Measurements from ENCODE around the gene GIN1. TPM values are rescaled to one million over a fixed set of nuclear protein-coding genes. Genes with fewer than 3 reads are reported as not detected.

Gene GIN1
- total and polyA plus RNA-seq, 10 of the 15 experiments (the other 5 are each of a cell fraction or from before 2014, with no cell fraction given): 3.3 to 9.7 (median 6.8) TPM

- intact Hi-C loops (cut with micrococcal nuclease; ENCODE audit: unreplicated experiment): loop anchor here (5.0 kb wide), 1 partner anchor 365 kb away; the partner anchor contains the start of gene PAM
- H3K27me3 ChIP-seq (replicated peaks in 1 of 2; ENCODE audit: control insufficient read depth in 2 of 2, insufficient read depth in 2 of 2, low read length in 1 of 2): no peaks in the 10 kb centered on the region
- BruUV-seq (replicated peaks): no TSS peak
- H3K9me3 ChIP-seq (replicated peaks; ENCODE audit: control insufficient read depth, insufficient read depth, low read length): no peaks in the 10 kb centered on the region; the same call in 1 of the 3 replicates
- peak overlapping the region; percentile 51 for H3K4me2 ChIP-seq (ENCODE audit: control insufficient read depth, insufficient read depth)
- ChIA-PET RAD21 (ENCODE audit: unreplicated experiment) (no interaction called here), SMC1A (ENCODE audit: uncharacterized antibody, unreplicated experiment) (interaction anchor here (0.8 to 1.1 kb wide), 2 partner anchors 16 to 441 kb away, joined by 3 to 4 read pairs; no protein-coding TSS in a partner anchor), POLR2A (interaction anchor here (1.2 kb wide), 1 partner anchor 366 kb away, joined by 3 read pairs; no protein-coding TSS in a partner anchor), CTCF (no interaction called here)
- DNase-seq (ENCODE audit: low read depth, low spot score): no peak
- no peak for FAIRE-seq
- H3K79me2 ChIP-seq (ENCODE audit: control insufficient read depth, insufficient read depth, low read length): peaks cover 61% of the 10 kb centered on the region
- no peaks in the 10 kb centered on the region for H3K4me1 ChIP-seq (ENCODE audit: control insufficient read depth, insufficient read depth, low read length)
- no peaks in the 10 kb centered on the region for H3K36me3 ChIP-seq (ENCODE audit: control insufficient read depth in 2 of 2, insufficient read depth in 2 of 2, low read length in 1 of 2)
- TF ChIP-seq STAT1 (conservative IDR thresholded peaks at IDR 0.05): no peak
- no peak overlapping the region for H3K9ac ChIP-seq (ENCODE audit: control insufficient read depth, insufficient read depth, low read length)
- no peaks in the 10 kb centered on the region for H4K20me1 ChIP-seq (ENCODE audit: control insufficient read depth, insufficient read depth)
- peak overlapping the region; percentile 97 for H3K4me3 ChIP-seq
- H3K27ac ChIP-seq (ENCODE audit: control insufficient read depth, insufficient read depth): no peak overlapping the region
- 75% methylated on average over 3 of the region's 3 CpGs for WGBS (ENCODE audit: insufficient coverage, insufficient replicate concordance, low lambda C conversion rate, missing lambda C conversion rate)
- in situ Hi-C loops (cut with MboI): loop anchor here (10.0 kb wide), 1 partner anchor 367 kb away; the partner anchor contains the start of gene PAM
- H2AFZ ChIP-seq (ENCODE audit: control insufficient read depth, low read depth, low read length): no peak overlapping the region
- ATAC-seq: no peak
These were observed 2.3 kb upstream of the GIN1 start for GRCh38 chr5:103122242-103122641.

DNA sequence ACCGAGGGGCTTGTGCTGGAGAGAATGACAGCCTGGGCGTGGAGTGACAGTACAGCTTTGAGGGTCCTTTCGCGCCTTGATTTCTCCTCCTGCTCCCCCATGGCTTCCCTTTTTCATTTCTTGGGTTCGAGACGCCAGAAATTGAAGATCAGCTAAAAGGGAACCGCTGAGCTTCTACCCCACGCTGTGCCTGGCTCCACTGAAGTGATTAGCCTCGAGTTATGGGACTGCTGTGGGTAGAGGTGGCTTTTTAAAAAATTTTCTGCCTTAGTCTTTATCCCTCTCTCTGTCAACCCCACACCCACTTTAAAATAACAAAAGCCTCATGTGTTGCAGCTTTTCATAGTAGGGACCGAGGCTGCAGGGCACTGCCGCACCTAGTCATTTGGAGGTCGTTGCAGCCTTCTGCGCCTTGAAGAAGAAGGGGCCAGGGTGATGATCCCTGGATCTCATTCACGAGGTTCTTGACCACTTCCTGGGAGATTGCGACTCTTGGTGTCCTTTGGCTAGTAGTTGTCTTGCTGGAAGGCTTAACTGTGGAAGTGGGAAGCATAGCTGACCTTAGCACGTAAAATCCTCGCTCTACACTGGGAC lies 766 bp upstream of the GIN1 start:
- no TSS peak for BruUV-seq (replicated peaks)
- TF ChIP-seq BACH1 (IDR thresholded peaks at IDR 0.05; ENCODE audit: borderline replicate concordance): no peak
- peak; percentile 71; the same call in 1 of the 2 replicates for TF ChIP-seq NKRF (conservative IDR thresholded peaks at IDR 0.05)
- TF ChIP-seq TBL1XR1 (IDR thresholded peaks at IDR 0.05; ENCODE audit: low read depth, low read length): no peak
- Histone ChIP-seq H3K4me2 (ENCODE audit: control insufficient read depth, insufficient read depth) (peak overlapping the region; percentile 61), H3K9me3 (replicated peaks; ENCODE audit: control insufficient read depth, insufficient read depth, low read length) (no peaks in the 10 kb centered on the region; the same call in 2 of the 3 replicates), H4K20me1 (ENCODE audit: control insufficient read depth, insufficient read depth) (no peaks in the 10 kb centered on the region), H3K27me3 (replicated peaks in 1 of 2; ENCODE audit: control insufficient read depth in 2 of 2, insufficient read depth in 2 of 2, low read length in 1 of 2) (no peaks in the 10 kb centered on the region), H3K79me2 (ENCODE audit: control insufficient read depth, insufficient read depth, low read length) (peaks cover 70% of the 10 kb centered on the region), H3K4me3 (peak overlapping the region; percentile 97), H3K4me1 (ENCODE audit: control insufficient read depth, insufficient read depth, low read length) (no peaks in the 10 kb centered on the region), H3K27ac (ENCODE audit: control insufficient read depth, insufficient read depth) (peak overlapping the region; percentile 97), H2AFZ (ENCODE audit: control insufficient read depth, low read depth, low read length) (peak overlapping the region; percentile 96), H3K36me3 (ENCODE audit: control insufficient read depth in 2 of 2, insufficient read depth in 2 of 2, low read length in 1 of 2) (no peaks in the 10 kb centered on the region), H3K9ac (ENCODE audit: control insufficient read depth, insufficient read depth, low read length) (peak overlapping the region; percentile 92)
- ChIA-PET SMC1A (ENCODE audit: uncharacterized antibody, unreplicated experiment) (interaction anchor here (0.9 to 2.2 kb wide), 11 partner anchors 11 to 364 kb away, joined by 3 to 12 read pairs (median 5); no protein-coding TSS in a partner anchor), RAD21 (ENCODE audit: unreplicated experiment) (interaction anchor here (1.1 to 1.4 kb wide), 6 partner anchors 12 to 365 kb away, joined by 3 to 7 read pairs (median 4); partner anchors contain the start of gene PAM), CTCF (interaction anchor here (0.6 to 2.6 kb wide), 6 partner anchors 12 to 360 kb away, joined by 3 to 14 read pairs (median 4); no protein-coding TSS in a partner anchor), POLR2A (interaction anchor here (0.5 to 1.7 kb wide), 9 partner anchors 8 to 365 kb away, joined by 3 to 8 read pairs (median 3); partner anchors contain the start of gene PAM)
- DNase-seq (ENCODE audit: low read depth, low spot score): no peak
- WGBS (ENCODE audit: insufficient coverage, insufficient replicate concordance, low lambda C conversion rate, missing lambda C conversion rate): 9% methylated on average over 17 of the region's 17 CpGs
- in situ Hi-C loops (cut with MboI) (loop anchor here (10.0 kb wide), 1 partner anchor 366 kb away; the partner anchor contains the start of gene PAM), intact Hi-C loops (cut with micrococcal nuclease; ENCODE audit: unreplicated experiment) (loop anchor here (5.0 kb wide), 1 partner anchor 363 kb away; the partner anchor contains the start of gene PAM)
- ATAC-seq: peak; percentile 27
- no peak for FAIRE-seq
